ENCODE data around the gene CDH13.

Gene CDH13

GRCh38 chr16:83437036-83437435 is 810.3 kb downstream of the CDH13 start:
- no peak for DNase-seq
- H3K27me3 ChIP-seq, result no peaks in the 10 kb centered on the region
- no peaks in the 10 kb centered on the region for H3K36me3 ChIP-seq
- intact Hi-C loops (cut with DNase I; ENCODE audit: low total_unique reads), result no loop called here
- H3K4me1 ChIP-seq, result peaks cover 0 to 8% (median 3%) of the 10 kb centered on the region in 4 donors
- no peak overlapping the region for H3K27ac ChIP-seq
- no peak overlapping the region for H3K4me3 ChIP-seq
- no peak for TF ChIP-seq CTCF (IDR thresholded peaks at IDR 0.05)
- no peaks in the 10 kb centered on the region for H3K9me3 ChIP-seq

GRCh38 chr16:83438326-83438725 is 811.6 kb downstream of the CDH13 start:
- DNase-seq, result no peak
- H3K4me1 ChIP-seq, result peaks cover 0 to 8% (median 3%) of the 10 kb centered on the region in 4 donors
- no peak overlapping the region for H3K4me3 ChIP-seq
- H3K36me3 ChIP-seq, result no peaks in the 10 kb centered on the region
- no peak overlapping the region for H3K27ac ChIP-seq
- no peaks in the 10 kb centered on the region for H3K27me3 ChIP-seq
- H3K9me3 ChIP-seq, result no peaks in the 10 kb centered on the region
- TF ChIP-seq CTCF (IDR thresholded peaks at IDR 0.05), result no peak
- intact Hi-C loops (cut with DNase I; ENCODE audit: low total_unique reads), result no loop called here

- Histone ChIP-seq H3K4me3 (no peak overlapping the region), H3K27me3 (no peaks in the 10 kb centered on the region), H3K9me3 (no peaks in the 10 kb centered on the region), H3K36me3 (no peaks in the 10 kb centered on the region), H3K4me1 (peaks cover 0 to 8% (median 3%) of the 10 kb centered on the region in 4 donors), H3K27ac (no peak overlapping the region)
- no peak for DNase-seq
- TF ChIP-seq CTCF (IDR thresholded peaks at IDR 0.05), result no peak
- intact Hi-C loops (cut with DNase I; ENCODE audit: low total_unique reads), result no loop called here
Measured at GRCh38 chr16:83439412-83439811, 812.6 kb downstream of the CDH13 start.

- intact Hi-C loops (cut with DNase I; ENCODE audit: low total_unique reads), result loop anchor here (10.0 kb wide), 1 partner anchor 837 kb away; no protein-coding TSS in a partner anchor
- Histone ChIP-seq H3K27ac (no peak overlapping the region), H3K9me3 (no peaks in the 10 kb centered on the region), H3K27me3 (no peaks in the 10 kb centered on the region), H3K36me3 (no peaks in the 10 kb centered on the region), H3K4me1 (peaks cover 0 to 8% (median 3%) of the 10 kb centered on the region in 4 donors), H3K4me3 (no peak overlapping the region)
- DNase-seq, result no peak
- peak in 1 of 2 experiments; percentile 16 for TF ChIP-seq CTCF (IDR thresholded peaks at IDR 0.05)
Measured at GRCh38 chr16:83441517-83441916, 814.7 kb downstream of the CDH13 start.

GRCh38 chr16:83443972-83444371 is 817.2 kb downstream of the CDH13 start:
- no peak for TF ChIP-seq CTCF (IDR thresholded peaks at IDR 0.05)
- no peaks in the 10 kb centered on the region for H3K36me3 ChIP-seq
- intact Hi-C loops (cut with DNase I; ENCODE audit: low total_unique reads), result loop anchor here (10.0 kb wide), 1 partner anchor 839 kb away; no protein-coding TSS in a partner anchor

GRCh38 chr16:83447560-83447959 is 820.8 kb downstream of the CDH13 start:
- intact Hi-C loops (cut with DNase I; ENCODE audit: low total_unique reads), result loop anchor here (10.0 kb wide), 1 partner anchor 843 kb away; no protein-coding TSS in a partner anchor
- DNase-seq, result no peak
- no peak overlapping the region for H3K27ac ChIP-seq

More at GRCh38 chr16:83443972-83444371, 817.2 kb downstream of the CDH13 start:
- no peak for DNase-seq
- Histone ChIP-seq H3K9me3 (no peaks in the 10 kb centered on the region), H3K27me3 (no peaks in the 10 kb centered on the region), H3K4me3 (no peak overlapping the region), H3K27ac (no peak overlapping the region), H3K4me1 (no peaks in the 10 kb centered on the region)

More at GRCh38 chr16:83447560-83447959, 820.8 kb downstream of the CDH13 start:
- Histone ChIP-seq H3K36me3 (no peaks in the 10 kb centered on the region), H3K4me1 (no peaks in the 10 kb centered on the region), H3K9me3 (no peaks in the 10 kb centered on the region), H3K4me3 (no peak overlapping the region), H3K27me3 (no peaks in the 10 kb centered on the region)
- TF ChIP-seq CTCF (IDR thresholded peaks at IDR 0.05), result no peak

Measured in tibial artery (tissue), 4 donors.